ENCODE measurements around the gene BAK1. TPM values are rescaled to one million over a fixed set of nuclear protein-coding genes. Genes with fewer than 3 reads are reported as not detected.
"Not testable (repeated sequence)": the region's sequence is repeated elsewhere in the genome, so short reads cannot be mapped to it uniquely, and the experiment has no call there.

The BAK1 gene
- total RNA-seq, 4 donors from 2014 or later, result 52.2 to 134 (median 59.5) TPM

DNA sequence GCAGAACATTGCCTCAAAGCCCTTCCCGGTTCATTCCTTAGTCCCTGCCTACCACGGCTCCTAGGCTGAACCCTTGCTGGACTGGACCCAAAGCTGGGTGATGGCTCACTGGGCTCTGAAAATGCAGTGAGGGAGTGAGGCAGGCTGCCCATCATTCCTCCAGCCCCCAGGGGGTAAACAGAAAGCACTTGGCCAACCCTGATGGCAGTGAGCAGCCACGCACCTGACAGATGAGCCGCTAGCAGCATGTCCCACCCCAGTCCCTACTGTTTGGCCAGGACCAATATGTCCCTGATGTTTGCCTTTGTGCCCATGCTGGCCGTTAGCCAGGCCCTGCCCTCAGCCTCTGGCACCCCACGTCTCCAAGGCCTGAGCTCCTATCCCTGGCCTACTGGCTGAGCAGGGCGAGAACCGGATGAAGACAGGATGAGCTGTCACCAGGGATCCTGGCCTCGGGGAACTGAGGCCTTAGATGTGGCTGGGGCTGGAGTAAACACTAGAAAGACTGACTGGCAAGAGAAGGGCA is 19.4 kb upstream of the BAK1 start:
- Histone ChIP-seq H3K27me3 (no peaks in the 10 kb centered on the region), H3K36me3 (no peaks in the 10 kb centered on the region), H3K27ac (no peak overlapping the region), H3K9me3 (no peaks in the 10 kb centered on the region), H3K4me1 (peaks cover 0 to 13% (median 0%) of the 10 kb centered on the region in 4 donors), H3K4me3 (no peak overlapping the region)
- in situ Hi-C loops (cut with MboI; ENCODE audit: low pct_ligation_motif_present in 1 of 4, low pct_unique_long_range_greater_than_20kb in 1 of 4, low sequenced_read_pairs in 3 of 4) (no loop called here), intact Hi-C loops (cut with DNase I; ENCODE audit: low total_unique reads) (loop anchor here (10.0 kb wide), 1 partner anchor 85 kb away; no protein-coding TSS in a partner anchor)
- DNase-seq, result no peak
- 73% methylated on average over 7 of the region's 9 CpGs; no CpG with 5 or more reads in 1 of the 2 donors for WGBS, 2 donors (ENCODE audit: low coverage in 1 of 2)
- TF ChIP-seq POLR2A (IDR thresholded peaks at IDR 0.05), result no peak
- no peak for TF ChIP-seq POLR2AphosphoS5 (IDR thresholded peaks at IDR 0.05)
- TF ChIP-seq, protein P1, sequence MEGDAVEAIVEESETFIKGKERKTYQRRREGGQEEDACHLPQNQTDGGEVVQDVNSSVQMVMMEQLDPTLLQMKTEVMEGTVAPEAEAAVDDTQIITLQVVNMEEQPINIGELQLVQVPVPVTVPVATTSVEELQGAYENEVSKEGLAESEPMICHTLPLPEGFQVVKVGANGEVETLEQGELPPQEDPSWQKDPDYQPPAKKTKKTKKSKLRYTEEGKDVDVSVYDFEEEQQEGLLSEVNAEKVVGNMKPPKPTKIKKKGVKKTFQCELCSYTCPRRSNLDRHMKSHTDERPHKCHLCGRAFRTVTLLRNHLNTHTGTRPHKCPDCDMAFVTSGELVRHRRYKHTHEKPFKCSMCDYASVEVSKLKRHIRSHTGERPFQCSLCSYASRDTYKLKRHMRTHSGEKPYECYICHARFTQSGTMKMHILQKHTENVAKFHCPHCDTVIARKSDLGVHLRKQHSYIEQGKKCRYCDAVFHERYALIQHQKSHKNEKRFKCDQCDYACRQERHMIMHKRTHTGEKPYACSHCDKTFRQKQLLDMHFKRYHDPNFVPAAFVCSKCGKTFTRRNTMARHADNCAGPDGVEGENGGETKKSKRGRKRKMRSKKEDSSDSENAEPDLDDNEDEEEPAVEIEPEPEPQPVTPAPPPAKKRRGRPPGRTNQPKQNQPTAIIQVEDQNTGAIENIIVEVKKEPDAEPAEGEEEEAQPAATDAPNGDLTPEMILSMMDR (IDR thresholded peaks at IDR 0.05), result no peak

DNA sequence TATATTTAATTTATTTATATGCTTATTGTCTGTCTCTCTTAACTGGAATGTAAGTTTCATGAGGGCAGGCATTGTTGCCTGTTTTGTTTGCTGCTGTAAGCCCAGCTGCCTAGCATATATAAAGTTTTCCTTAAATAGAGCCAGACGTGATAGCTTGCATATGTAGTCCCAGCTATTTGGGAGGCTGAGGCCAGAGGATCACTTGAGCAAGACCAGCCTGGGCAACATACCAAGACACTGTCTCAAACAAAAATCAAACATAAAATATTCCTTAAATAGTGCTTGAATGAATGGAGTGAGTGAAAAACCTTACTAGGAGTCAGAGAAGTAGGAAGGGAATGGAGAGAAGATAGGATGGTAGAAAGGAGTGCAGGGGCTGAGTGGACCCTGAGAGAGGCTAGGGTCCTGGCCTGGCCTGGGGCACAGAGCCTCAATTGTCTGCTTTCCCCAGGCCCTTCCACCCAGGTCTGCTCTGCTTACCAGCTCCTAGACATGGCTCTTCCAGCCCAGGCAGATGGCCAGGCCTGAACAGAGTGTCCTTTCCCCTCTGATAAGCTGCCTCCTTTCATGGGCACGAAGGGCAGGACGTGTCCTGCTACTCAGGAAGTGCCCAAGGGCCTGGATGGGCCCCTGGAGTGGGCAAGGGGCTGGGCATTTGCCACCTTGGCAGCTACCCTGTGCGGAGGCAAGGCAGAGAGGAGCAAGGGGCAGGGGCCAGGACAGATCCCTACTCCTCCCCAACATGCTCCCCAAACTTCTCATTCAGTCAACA is 17.7 kb upstream of the BAK1 start:
- peaks cover 5% of the 10 kb centered on the region for H3K27me3 ChIP-seq
- intact Hi-C loops (cut with DNase I; ENCODE audit: low total_unique reads), result loop anchor here (10.0 kb wide), 1 partner anchor 87 kb away; no protein-coding TSS in a partner anchor
- no peaks in the 10 kb centered on the region for H3K9me3 ChIP-seq
- H3K36me3 ChIP-seq, result no peaks in the 10 kb centered on the region
- H3K4me3 ChIP-seq, result no peak overlapping the region
- H3K27ac ChIP-seq, result no peak overlapping the region
- peaks cover 6 to 22% (median 7%) of the 10 kb centered on the region in 4 donors for H3K4me1 ChIP-seq
- in situ Hi-C loops (cut with MboI; ENCODE audit: low pct_ligation_motif_present in 1 of 4, low pct_unique_long_range_greater_than_20kb in 1 of 4, low sequenced_read_pairs in 3 of 4), result no loop called here
- WGBS, 2 donors (ENCODE audit: low coverage in 1 of 2), result 50 to 57% methylated on average over 1 to 4 of the region's 4 CpGs
- TF ChIP-seq POLR2A (IDR thresholded peaks at IDR 0.05) (no peak), POLR2AphosphoS5 (IDR thresholded peaks at IDR 0.05) (no peak), EP300 (IDR thresholded peaks at IDR 0.05; ENCODE audit: low read depth) (no peak)
- TF ChIP-seq, protein P1 (IDR thresholded peaks at IDR 0.05), result no peak
- DNase-seq, result no peak

DNA sequence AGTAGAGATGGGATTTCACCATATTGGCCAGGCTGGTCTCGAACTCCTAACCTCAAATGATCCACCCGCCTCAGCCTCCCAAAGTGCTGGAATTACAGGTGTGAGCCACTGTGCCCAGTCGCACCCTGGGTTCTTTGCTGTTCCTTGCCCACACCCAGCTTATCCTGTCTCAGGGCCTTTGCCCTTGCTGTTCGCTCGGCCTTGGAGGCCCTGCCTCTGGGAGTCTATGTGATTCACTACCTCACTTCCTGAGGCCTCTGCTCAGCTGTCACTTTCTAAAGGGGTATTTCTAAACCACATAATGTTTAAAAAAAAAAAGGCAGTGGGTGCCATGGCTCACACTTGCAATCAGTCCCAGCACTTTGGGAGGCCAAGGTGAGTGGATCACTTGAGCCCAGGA is 16.8 kb upstream of the BAK1 start:
- H3K27me3 ChIP-seq; H3K36me3 ChIP-seq; H3K9me3 ChIP-seq; H3K27ac ChIP-seq; in situ Hi-C loops (cut with MboI; ENCODE audit: low pct_ligation_motif_present in 1 of 4, low pct_unique_long_range_greater_than_20kb in 1 of 4, low sequenced_read_pairs in 3 of 4); H3K4me3 ChIP-seq: not testable (repeated sequence)
- DNase-seq, result peak; percentile 48
- intact Hi-C loops (cut with DNase I; ENCODE audit: low total_unique reads), result loop anchor here (10.0 kb wide), 1 partner anchor 88 kb away; no protein-coding TSS in a partner anchor
- peaks cover 6 to 25% (median 8%) of the 10 kb centered on the region in 4 donors for H3K4me1 ChIP-seq
- WGBS, 2 donors (ENCODE audit: low coverage in 1 of 2), result 84 to 100% methylated on average over 1 to 5 of the region's 5 CpGs

DNA sequence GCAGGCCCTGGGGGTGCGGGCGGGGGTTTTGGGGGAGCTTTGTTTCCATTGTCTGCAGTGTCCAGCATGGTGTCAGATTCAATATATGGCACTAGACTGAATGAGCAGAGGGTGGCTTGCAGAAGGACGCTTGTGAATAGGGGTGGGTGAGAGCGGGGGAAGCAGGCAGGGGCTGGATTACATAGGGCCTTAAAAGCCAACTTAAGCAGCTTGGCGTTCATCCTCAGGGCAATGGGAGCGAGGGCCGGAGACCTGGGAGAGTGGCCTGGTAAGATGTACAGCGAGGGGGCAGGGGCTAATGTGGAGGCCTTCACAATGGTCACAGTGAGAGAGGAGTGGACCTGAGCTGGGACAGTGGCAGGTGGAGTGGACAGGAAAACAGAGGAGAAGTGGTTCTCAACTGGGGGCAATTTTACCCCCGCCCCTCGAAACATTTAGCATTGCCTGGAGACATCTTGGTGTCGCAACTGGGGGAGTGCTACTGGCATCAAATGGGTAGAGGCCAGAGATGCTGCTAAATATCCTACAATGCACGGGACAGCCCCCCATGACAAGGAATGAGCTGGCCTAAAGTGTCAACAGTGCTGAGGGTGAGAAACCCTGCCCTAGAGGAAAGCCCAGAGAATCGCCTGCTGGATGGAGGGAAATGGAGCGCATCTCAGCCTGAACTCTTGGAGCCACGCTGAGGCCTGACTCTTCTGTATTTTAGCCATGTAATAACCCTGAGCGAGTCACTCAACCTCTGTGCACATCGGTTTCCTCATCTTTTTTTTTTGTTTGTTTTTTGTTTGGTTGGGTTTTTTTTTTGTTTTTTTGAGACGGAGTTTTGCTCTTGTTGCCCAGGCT is 15.1 kb upstream of the BAK1 start:
- no peaks in the 10 kb centered on the region for H3K9me3 ChIP-seq
- 78 to 96% methylated on average over 6 to 18 of the region's 18 CpGs for WGBS, 2 donors (ENCODE audit: low coverage in 1 of 2)
- no peaks in the 10 kb centered on the region for H3K36me3 ChIP-seq
- in situ Hi-C loops (cut with MboI; ENCODE audit: low pct_ligation_motif_present in 1 of 4, low pct_unique_long_range_greater_than_20kb in 1 of 4, low sequenced_read_pairs in 3 of 4) (no loop called here), intact Hi-C loops (cut with DNase I; ENCODE audit: low total_unique reads) (loop anchor here (10.0 kb wide), 1 partner anchor 90 kb away; no protein-coding TSS in a partner anchor)
- TF ChIP-seq POLR2AphosphoS5 (IDR thresholded peaks at IDR 0.05), result no peak
- TF ChIP-seq, protein P1 (IDR thresholded peaks at IDR 0.05), result no peak
- no peak for TF ChIP-seq EP300 (IDR thresholded peaks at IDR 0.05; ENCODE audit: low read depth)
- TF ChIP-seq POLR2A (IDR thresholded peaks at IDR 0.05), result no peak
- H3K4me3 ChIP-seq, result no peak overlapping the region
- H3K27me3 ChIP-seq, result peaks cover 5% of the 10 kb centered on the region
- peaks cover 17 to 38% (median 19%) of the 10 kb centered on the region in 4 donors for H3K4me1 ChIP-seq
- DNase-seq, result no peak
- H3K27ac ChIP-seq, result no peak overlapping the region

All from transverse colon (tissue), 4 donors.